Smooth muscle cell (in vitro differentiated cells): Measurements from ENCODE around the gene DENND2D. TPM values are rescaled to one million over a fixed set of nuclear protein-coding genes. Genes with fewer than 3 reads are reported as not detected.

ENCODE experiments used
- DNase-seq: peaks from one replicate; lab custom pipeline; 2025; ENCODE audit not compliant: unreplicated experiment; lab: John Stamatoyannopoulos, UW
- H2AFZ ChIP-seq: fragments of 200-600 bp; sonication (generic); 2 replicates; pipeline ENCODE4 v1.6.0; 2016; ENCODE audit warnings: antibody characterized with exemption, low read depth, mild to moderate bottlenecking
- H3F3A ChIP-seq: fragments of 200-600 bp; sonication (generic); 2 replicates; pipeline ENCODE4 v1.6.0; 2017; ENCODE audit warnings: antibody characterized with exemption, low read depth
- H3K27ac ChIP-seq: fragments of 200-600 bp; sonication (generic); 2 replicates; pipeline ENCODE4 v1.5.1; 2016; ENCODE audit warnings: low read depth, mild to moderate bottlenecking
- H3K27me3 ChIP-seq: fragments of 200-600 bp; sonication (generic); 2 replicates; pipeline ENCODE4 v1.6.1; 2016; ENCODE audit warnings: low read depth, mild to moderate bottlenecking
- H3K36me3 ChIP-seq: fragments of 200-600 bp; sonication (generic); 2 replicates; pipeline ENCODE4 v1.5.1; 2016; ENCODE audit warnings: low read depth
- H3K4me1 ChIP-seq: fragments of 200-600 bp; sonication (generic); 2 replicates; pipeline ENCODE4 v1.5.1; 2016; ENCODE audit warnings: low read depth
- H3K4me2 ChIP-seq: fragments of 200-600 bp; sonication (generic); 2 replicates; pipeline ENCODE4 v1.6.0; 2016; ENCODE audit warnings: mild to moderate bottlenecking
- H3K4me3 ChIP-seq: fragments of 200-600 bp; sonication (generic); 2 replicates; pipeline ENCODE4 v1.5.1; 2016; ENCODE audit warnings: mild to moderate bottlenecking
- H3K79me2 ChIP-seq: fragments of 200-600 bp; sonication (generic); 2 replicates; pipeline ENCODE4 v1.6.0; 2016; ENCODE audit warnings: low read depth, mild to moderate bottlenecking
- H3K9ac ChIP-seq: fragments of 200-600 bp; sonication (generic); 2 replicates; pipeline ENCODE4 v1.6.0; 2016; ENCODE audit warnings: low read depth
- H3K9me3 ChIP-seq: fragments of 200-600 bp; sonication (generic); replicated peaks from 2 replicates; pipeline ENCODE4 v1.5.1; 2016; ENCODE audit warnings: low read depth
- H4K20me1 ChIP-seq: fragments of 200-600 bp; sonication (generic); 2 replicates; pipeline ENCODE4 v1.6.0; 2016; ENCODE audit warnings: low read depth
- WGBS: methylation state at CpG from one replicate; pipeline ENCODE4 v1.1.7; 2016; ENCODE audit warnings: low lambda C conversion rate; 5-methylcytosine and 5-hydroxymethylcytosine counted together
- polyA plus RNA-seq: library from polyadenylated mRNA; unstranded; fragments of >200 nt; fragmentation: Nextera tagmentation; extraction: Ambion mirVana; gene quantifications from 2 replicates; pipeline ENCODE4 v1.2.1, GENCODE V29; 2016
- total RNA-seq: library from RNA; depleted of rRNA; stranded (reverse); fragments of >200 nt; gene quantifications from 2 replicates; pipeline ENCODE4 v1.2.3, GENCODE V29; 2014
- TF ChIP-seq, protein P1 (sequence below): fragments of 200-600 bp; sonication (generic); IDR thresholded peaks from 2 replicates; pipeline ENCODE4 v1.5.1; 2017; ENCODE audit warnings: borderline replicate concordance, mild to moderate bottlenecking, antibody characterized with exemption; ENCODE audit not compliant: insufficient read depth, poor library complexity, severe bottlenecking

The DENND2D gene
- total and polyA plus RNA-seq, 2 experiments from 2014 or later: 0.75 to 3.7 TPM

DNA sequence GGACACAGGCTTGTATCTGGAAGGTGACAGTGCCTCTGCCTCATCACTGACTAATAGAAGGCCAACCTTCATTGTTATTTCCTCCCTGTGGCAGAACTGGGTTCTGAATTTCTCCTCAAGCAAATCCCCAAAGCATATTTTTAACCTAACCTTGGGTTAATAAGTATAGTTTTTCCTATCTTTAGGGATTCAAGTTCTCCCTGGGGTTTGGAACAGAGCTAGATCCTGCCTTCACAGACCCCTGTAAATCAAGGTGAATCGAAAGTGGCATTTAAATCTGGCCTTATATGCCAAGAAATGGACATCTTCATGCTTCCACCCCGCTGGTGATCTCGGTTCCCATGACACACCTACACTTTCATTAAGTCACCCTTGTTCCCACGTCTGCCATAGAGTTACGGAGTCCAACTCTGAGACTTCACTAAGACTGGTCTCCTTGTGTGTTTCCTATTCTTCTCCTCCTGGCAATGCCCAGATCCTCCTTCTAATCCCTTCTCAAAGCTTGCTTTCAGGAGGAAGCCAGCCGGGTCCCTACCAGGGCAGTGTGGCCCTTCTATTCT lies 22.8 kb upstream of the DENND2D start:
- Histone ChIP-seq H2AFZ (peak overlapping the region; percentile 52), H3K27me3 (no peaks in the 10 kb centered on the region)

DNA sequence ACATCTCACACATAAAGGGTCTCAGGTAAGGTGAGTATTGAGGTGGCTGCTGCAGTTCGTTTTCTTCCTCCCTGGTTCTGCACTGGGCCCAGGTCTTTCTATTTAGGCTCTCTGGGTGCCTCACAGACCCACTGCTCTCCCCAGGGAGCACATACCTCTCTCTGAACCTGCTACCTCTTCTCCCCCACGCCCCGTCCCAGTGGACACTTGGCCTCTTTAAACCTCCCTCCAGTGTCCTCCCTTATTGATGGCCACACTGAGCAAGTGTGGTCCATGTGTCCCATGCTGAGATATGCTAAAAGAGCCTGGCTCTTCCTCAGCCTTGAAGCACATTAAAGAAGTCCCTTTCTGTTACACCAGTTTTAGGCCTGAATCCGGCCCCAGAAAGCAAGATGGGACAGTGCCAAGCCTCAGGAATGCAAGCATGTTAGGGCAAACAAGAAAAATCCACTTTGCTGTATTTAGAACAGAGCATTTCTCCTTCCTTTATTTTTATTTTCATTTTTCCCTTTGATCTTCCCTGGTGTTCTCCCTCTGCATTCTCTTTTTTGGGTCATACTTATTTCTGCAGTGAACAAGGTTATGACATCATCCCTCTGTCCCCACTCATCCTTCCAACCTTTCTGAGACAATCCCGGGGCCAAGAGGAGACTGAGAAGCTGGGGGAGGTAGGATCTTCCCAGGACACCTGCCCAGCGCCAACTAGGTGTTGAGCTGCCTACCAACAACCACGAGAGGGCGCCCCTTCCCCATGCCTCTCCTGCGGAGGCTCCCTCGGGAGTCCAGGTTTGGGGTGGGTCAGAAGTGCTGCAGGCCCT lies 22.1 kb upstream of the DENND2D start:
- H3K9ac ChIP-seq: no peak overlapping the region
- H3K36me3 ChIP-seq: no peaks in the 10 kb centered on the region
- no peaks in the 10 kb centered on the region for H3K79me2 ChIP-seq
- no peaks in the 10 kb centered on the region for H3K9me3 ChIP-seq
- peaks cover 5% of the 10 kb centered on the region for H3F3A ChIP-seq
- 32% methylated on average over 10 of the region's 10 CpGs for WGBS
- peak overlapping the region; percentile 52 for H2AFZ ChIP-seq
- TF ChIP-seq, protein P1, sequence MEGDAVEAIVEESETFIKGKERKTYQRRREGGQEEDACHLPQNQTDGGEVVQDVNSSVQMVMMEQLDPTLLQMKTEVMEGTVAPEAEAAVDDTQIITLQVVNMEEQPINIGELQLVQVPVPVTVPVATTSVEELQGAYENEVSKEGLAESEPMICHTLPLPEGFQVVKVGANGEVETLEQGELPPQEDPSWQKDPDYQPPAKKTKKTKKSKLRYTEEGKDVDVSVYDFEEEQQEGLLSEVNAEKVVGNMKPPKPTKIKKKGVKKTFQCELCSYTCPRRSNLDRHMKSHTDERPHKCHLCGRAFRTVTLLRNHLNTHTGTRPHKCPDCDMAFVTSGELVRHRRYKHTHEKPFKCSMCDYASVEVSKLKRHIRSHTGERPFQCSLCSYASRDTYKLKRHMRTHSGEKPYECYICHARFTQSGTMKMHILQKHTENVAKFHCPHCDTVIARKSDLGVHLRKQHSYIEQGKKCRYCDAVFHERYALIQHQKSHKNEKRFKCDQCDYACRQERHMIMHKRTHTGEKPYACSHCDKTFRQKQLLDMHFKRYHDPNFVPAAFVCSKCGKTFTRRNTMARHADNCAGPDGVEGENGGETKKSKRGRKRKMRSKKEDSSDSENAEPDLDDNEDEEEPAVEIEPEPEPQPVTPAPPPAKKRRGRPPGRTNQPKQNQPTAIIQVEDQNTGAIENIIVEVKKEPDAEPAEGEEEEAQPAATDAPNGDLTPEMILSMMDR: peak; percentile 81
- H3K4me2 ChIP-seq: no peak overlapping the region
- peak; percentile 8 for DNase-seq
- no peaks in the 10 kb centered on the region for H3K27me3 ChIP-seq
- H3K4me3 ChIP-seq: no peak overlapping the region
- H3K4me1 ChIP-seq: peaks cover 17% of the 10 kb centered on the region
- no peak overlapping the region for H3K27ac ChIP-seq
- H4K20me1 ChIP-seq: no peaks in the 10 kb centered on the region

More for the DNA sequence above, 22.8 kb upstream of the DENND2D start:
- Histone ChIP-seq H3K4me3 (no peak overlapping the region), H4K20me1 (no peaks in the 10 kb centered on the region), H3F3A (peaks cover 5% of the 10 kb centered on the region), H3K4me2 (no peak overlapping the region), H3K79me2 (no peaks in the 10 kb centered on the region), H3K4me1 (peaks cover 17% of the 10 kb centered on the region), H3K9me3 (no peaks in the 10 kb centered on the region), H3K27ac (no peak overlapping the region), H3K36me3 (no peaks in the 10 kb centered on the region), H3K9ac (no peak overlapping the region)
- DNase-seq: no peak
- TF ChIP-seq, protein P1: no peak
- WGBS: 85% methylated on average over 6 of the region's 6 CpGs

DNA sequence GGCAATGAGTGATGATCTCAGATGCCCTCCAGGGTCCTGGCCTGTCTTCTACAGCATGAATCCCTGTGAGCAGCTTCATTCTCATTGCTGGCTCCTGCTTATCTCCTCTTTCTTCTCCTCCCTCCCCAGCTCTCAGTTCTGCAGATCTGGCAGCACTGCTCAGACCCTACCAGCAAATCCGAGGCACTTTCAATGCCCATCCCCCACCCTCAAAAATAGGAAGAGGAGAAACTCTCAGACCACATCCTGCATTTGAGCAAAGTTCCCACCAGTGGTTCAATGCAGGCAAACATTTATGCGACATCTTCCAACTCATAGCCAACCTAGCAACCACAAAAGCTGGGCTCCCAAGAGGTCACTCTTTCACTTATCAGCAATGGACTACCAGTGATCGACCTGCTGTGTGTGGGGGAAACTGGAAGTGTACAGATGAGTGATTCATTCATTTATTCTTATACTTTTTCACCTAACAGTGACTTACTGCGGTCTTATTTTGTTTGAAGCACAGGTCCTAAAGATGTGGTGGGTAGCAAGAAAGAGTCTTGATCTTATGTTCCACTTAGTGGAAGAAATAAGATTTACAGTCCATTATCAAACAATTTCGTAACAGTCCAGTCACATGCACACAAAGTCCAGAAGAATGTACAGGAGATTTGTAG lies 21.3 kb upstream of the DENND2D start:
- Histone ChIP-seq H3K4me1 (peaks cover 17% of the 10 kb centered on the region), H3K4me3 (no peak overlapping the region), H4K20me1 (no peaks in the 10 kb centered on the region), H3K9me3 (no peaks in the 10 kb centered on the region), H3K79me2 (no peaks in the 10 kb centered on the region), H3F3A (peaks cover 5% of the 10 kb centered on the region), H3K27ac (no peak overlapping the region), H2AFZ (no peak overlapping the region), H3K4me2 (no peak overlapping the region), H3K27me3 (no peaks in the 10 kb centered on the region), H3K9ac (no peak overlapping the region), H3K36me3 (no peaks in the 10 kb centered on the region)
- TF ChIP-seq, protein P1: no peak
- no peak for DNase-seq
- WGBS: 72% methylated on average over 5 of the region's 5 CpGs
